Stimulated activated CD8-positive, alpha-beta memory T cell treated with anti-CD3 and anti-CD28 coated beads, Interleukin-4, amount 100 ng/mL, for 24 hours (primary cell): ENCODE data around the gene DSCAM.

Experiments used
- DNase-seq: peaks from one replicate; pipeline ENCODE4 v3.0.0-alpha.2; 2020; ENCODE audit warnings: low read depth

DSCAM gene

GRCh38 chr21:39980241-39980820 is 866.6 kb downstream of the DSCAM start:
- no peak for DNase-seq

- DNase-seq, result no peak
These were observed 867.6 kb downstream of the DSCAM start for GRCh38 chr21:39979321-39979720.

- no peak for DNase-seq
These were observed 870.2 kb downstream of the DSCAM start for GRCh38 chr21:39976800-39977199.

- no peak for DNase-seq
These were observed 873.8 kb downstream of the DSCAM start for GRCh38 chr21:39972976-39973770.

GRCh38 chr21:39972471-39972870 is 874.5 kb downstream of the DSCAM start:
- no peak for DNase-seq

GRCh38 chr21:39971956-39972355 is 875.0 kb downstream of the DSCAM start:
- no peak for DNase-seq

GRCh38 chr21:39969691-39970364 is 877.1 kb downstream of the DSCAM start:
- DNase-seq, result no peak

- no peak for DNase-seq
These were observed 878.9 kb downstream of the DSCAM start for GRCh38 chr21:39968010-39968409.

- no peak for DNase-seq
These were observed 880.2 kb downstream of the DSCAM start for GRCh38 chr21:39966786-39967185.

GRCh38 chr21:39965026-39965425 is 881.9 kb downstream of the DSCAM start:
- DNase-seq, result no peak

- no peak for DNase-seq
These were observed 885.7 kb downstream of the DSCAM start for GRCh38 chr21:39961251-39961650.
